SK-N-SH (cell line): Measurements from ENCODE around the gene MPEG1. TPM values are rescaled to one million over a fixed set of nuclear protein-coding genes. Genes with fewer than 3 reads are reported as not detected.

Source experiments
- CTCF ChIA-PET: fragments of 300-600, 350-600 bp; formaldehyde crosslinking; extraction: SDS; loops from one replicate; lab custom pipeline; 2021; lab: Yijun Ruan, JAX
- POLR2A ChIA-PET: fragments of 350-600 bp; sonication (Branson Sonifier 250); formaldehyde crosslinking; extraction: SDS; loops from one replicate; lab custom pipeline; 2020; ENCODE audit warnings: antibody characterized with exemption, inconsistent platforms; lab: Yijun Ruan, JAX
- DNase-seq: peaks from one replicate; pipeline ENCODE4 v3.0.0; 2012
- H2AFZ ChIP-seq: fragments of 200-600 bp; sonication (generic); 2 replicates; pipeline ENCODE4 v1.8.1; 2016; ENCODE audit warnings: antibody characterized with exemption, mild to moderate bottlenecking, low read depth
- H3F3A ChIP-seq: fragments of 200-600 bp; sonication (generic); replicated peaks from 2 replicates; pipeline ENCODE3; 2016; ENCODE audit warnings: antibody characterized with exemption, mild to moderate bottlenecking; ENCODE audit not compliant: insufficient read depth
- H3K27ac ChIP-seq, 2 experiments: fragments of 200-500 bp in 1 of 2; fragments of 200-600 bp in 1 of 2; sonication (Bioruptor generic) in 1 of 2; sonication (generic), shearing (Covaris generic) in 1 of 2; 2 replicates each; pipeline versions ENCODE4 v1.5.1 to v1.6.1; 2014 to 2016; ENCODE audit warnings: low read depth in 2 of 2, inconsistent platforms in 1 of 2, low read length in 1 of 2, mild to moderate bottlenecking in 1 of 2, mixed read lengths in 1 of 2
- H3K27me3 ChIP-seq: fragments of 200-600 bp; sonication (generic), shearing (Covaris generic); 2 replicates; pipeline ENCODE4 v1.6.1; 2016; ENCODE audit warnings: mixed run types; ENCODE audit not compliant: insufficient read depth
- H3K36me3 ChIP-seq, 2 experiments: fragments of 200-500 bp in 1 of 2; fragments of 200-600 bp in 1 of 2; sonication (Bioruptor generic) in 1 of 2; sonication (generic) in 1 of 2; replicated peaks in 1 of 2; 2 replicates each; pipeline versions ENCODE3 to v1.5.1; 2014 to 2016; ENCODE audit warnings: low read length in 1 of 2, mild to moderate bottlenecking in 1 of 2; ENCODE audit not compliant: insufficient read depth in 2 of 2, control insufficient read depth in 1 of 2
- H3K4me1 ChIP-seq, 2 experiments: fragments of 200-500 bp in 1 of 2; fragments of 200-600 bp in 1 of 2; sonication (Bioruptor generic) in 1 of 2; sonication (generic), shearing (Covaris generic) in 1 of 2; 2 replicates each; pipeline versions ENCODE4 v1.5.1 to v1.6.1; 2014 to 2016; ENCODE audit warnings: low read depth in 1 of 2, low read length in 1 of 2, mixed run types in 1 of 2; ENCODE audit not compliant: insufficient read depth in 2 of 2, control insufficient read depth in 1 of 2
- H3K4me2 ChIP-seq: fragments of 200-600 bp; sonication (generic), shearing (Covaris generic); 2 replicates; pipeline ENCODE4 v1.6.1; 2017; ENCODE audit warnings: mixed run types
- H3K4me3 ChIP-seq, 2 experiments: fragments of 200-500 bp in 1 of 2; fragments of 200-600 bp in 1 of 2; sonication (Bioruptor generic) in 1 of 2; sonication (generic), shearing (Covaris generic) in 1 of 2; 2 replicates each; pipeline versions ENCODE4 v1.5.1 to v1.8.1; 2014 to 2016; ENCODE audit warnings: low read depth in 2 of 2, inconsistent platforms in 1 of 2, low read length in 1 of 2, mild to moderate bottlenecking in 1 of 2, mixed read lengths in 1 of 2, moderate library complexity in 1 of 2
- H3K79me2 ChIP-seq: fragments of 200-600 bp; sonication (generic); 2 replicates; pipeline ENCODE4 v1.8.1; 2017; ENCODE audit warnings: mild to moderate bottlenecking; ENCODE audit not compliant: insufficient read depth
- H3K9ac ChIP-seq: fragments of 200-600 bp; sonication (generic); 2 replicates; pipeline ENCODE4 v1.6.1; 2017; ENCODE audit warnings: mixed run types
- H3K9me2 ChIP-seq: fragments of 200-600 bp; sonication (generic); 2 replicates; pipeline ENCODE4 v1.6.1; 2017; ENCODE audit warnings: mixed run types
- H3K9me3 ChIP-seq: fragments of 200-600 bp; sonication (generic); 2 replicates; pipeline ENCODE4 v1.6.1; 2017; ENCODE audit warnings: mixed run types, mild to moderate bottlenecking, moderate library complexity
- H4K20me1 ChIP-seq: fragments of 200-600 bp; sonication (generic); 2 replicates; pipeline ENCODE4 v1.6.1; 2017; ENCODE audit warnings: mild to moderate bottlenecking, mixed run types; ENCODE audit not compliant: insufficient read depth
- FOSL2 ChIP-seq: IDR thresholded peaks from 2 replicates; pipeline ENCODE4 v1.4.0; 2012; ENCODE audit warnings: low read depth, mild to moderate bottlenecking, moderate library complexity, borderline replicate concordance
- FOXJ3 ChIP-seq: sonication (generic); formaldehyde crosslinking; IDR thresholded peaks from 2 replicates; pipeline ENCODE4 v1.5.1; 2020; ENCODE audit warnings: mild to moderate bottlenecking, missing genetic modification reagents
- GABPA ChIP-seq: IDR thresholded peaks from 2 replicates; pipeline ENCODE4 v1.4.0; 2012; ENCODE audit warnings: low read depth, mild to moderate bottlenecking
- GATA2 ChIP-seq: sonication (generic); formaldehyde crosslinking; IDR thresholded peaks from 2 replicates; pipeline ENCODE4 v1.5.0; 2020; ENCODE audit warnings: mild to moderate bottlenecking, missing genetic modification reagents
- MAX ChIP-seq: IDR thresholded peaks from 2 replicates; pipeline ENCODE4 v1.4.0; 2012; ENCODE audit warnings: low read depth
- MEF2A ChIP-seq: IDR thresholded peaks from 2 replicates; pipeline ENCODE4 v1.4.0; 2012; ENCODE audit warnings: low read depth, borderline replicate concordance
- NFIC ChIP-seq: IDR thresholded peaks from 2 replicates; pipeline ENCODE4 v1.4.0; 2012; ENCODE audit warnings: borderline replicate concordance
- NRF1 ChIP-seq: IDR thresholded peaks from 2 replicates; pipeline ENCODE4 v1.6.1; 2012; ENCODE audit warnings: low read depth, mild to moderate bottlenecking, low read length
- PBX3 ChIP-seq: IDR thresholded peaks from 2 replicates; pipeline ENCODE4; 2012
- POLR2AphosphoS5 ChIP-seq: IDR thresholded peaks from 2 replicates; pipeline ENCODE4 v1.6.1; 2012; ENCODE audit warnings: low read depth, low read length
- RAD21 ChIP-seq: IDR thresholded peaks from 2 replicates; pipeline ENCODE4 v1.6.1; 2012; ENCODE audit warnings: mild to moderate bottlenecking, low read length
- RFX5 ChIP-seq: IDR thresholded peaks from 2 replicates; pipeline ENCODE4 v1.6.1; 2012; ENCODE audit warnings: mild to moderate bottlenecking, improper control_type of control experiment, low read length
- SIN3A ChIP-seq: IDR thresholded peaks from 2 replicates; pipeline ENCODE4 v1.6.1; 2012; ENCODE audit warnings: low read depth, mild to moderate bottlenecking, low read length, moderate library complexity, borderline replicate concordance
- SMC3 ChIP-seq: IDR thresholded peaks from 2 replicates; pipeline ENCODE4 v1.6.1; 2012; ENCODE audit warnings: low read depth, low read length, improper control_type of control experiment
- TAF1 ChIP-seq: IDR thresholded peaks from 2 replicates; pipeline ENCODE4 v1.6.1; 2012; ENCODE audit warnings: low read depth, mild to moderate bottlenecking, low read length, moderate library complexity, borderline replicate concordance
- TEAD4 ChIP-seq: IDR thresholded peaks from 2 replicates; pipeline ENCODE4 v1.4.0; 2012; ENCODE audit warnings: mild to moderate bottlenecking, borderline replicate concordance; ENCODE audit not compliant: insufficient read depth
- USF1 ChIP-seq: IDR thresholded peaks from 2 replicates; pipeline ENCODE4 v1.4.0; 2012; ENCODE audit warnings: low read depth, borderline replicate concordance
- USF2 ChIP-seq: fragments of 150-350 bp; IDR thresholded peaks from 2 replicates; pipeline ENCODE4 v1.6.1; 2017; ENCODE audit warnings: antibody characterized with exemption, low read length, low read depth, borderline replicate concordance
- YY1 ChIP-seq: IDR thresholded peaks from 2 replicates; pipeline ENCODE4 v1.4.0; 2012; ENCODE audit warnings: low read depth, mild to moderate bottlenecking
- ZBTB33 ChIP-seq: IDR thresholded peaks from 2 replicates; pipeline ENCODE4 v1.4.0; 2012; ENCODE audit warnings: low read depth, borderline replicate concordance
- WGBS: methylation state at CpG from one replicate; pipeline ENCODE4 v1.1.6; 2017; ENCODE audit warnings: low lambda C conversion rate; 5-methylcytosine and 5-hydroxymethylcytosine counted together
- polyA plus RNA-seq, 3 experiments: library from polyadenylated mRNA; depleted of rRNA; stranded (reverse); fragments of >200 nt; gene quantifications; 2 replicates each; pipeline ENCODE4 v1.2.3, GENCODE V29; 2012

The MPEG1 gene
- polyA plus RNA-seq, 1 of the 3 experiments (the other 2 are of a cell fraction), result not detected

GRCh38 chr11:59243633-59244032, 30.9 kb upstream of the MPEG1 start (continued):
- TF ChIP-seq ZBTB33 (no peak), SMC3 (no peak), SIN3A (no peak), RAD21 (no peak), PBX3 (no peak)

- ChIA-PET CTCF (no interaction called here), POLR2A (no interaction called here)
- DNase-seq, result no peak
Measured at GRCh38 chr11:59240322-59240721, 27.6 kb upstream of the MPEG1 start.

GRCh38 chr11:59226396-59226795, 13.7 kb upstream of the MPEG1 start:
- TF ChIP-seq NFIC (no peak), ZBTB33 (no peak), GABPA (no peak), NRF1 (no peak), USF1 (no peak), TAF1 (no peak), SIN3A (no peak), MEF2A (no peak), USF2 (no peak), GATA2 (CRISPR knock-in tag) (no peak), FOSL2 (no peak), TEAD4 (no peak)
- WGBS, result 0% methylated on average over 2 of the region's 2 CpGs
- no peak overlapping the region for H3K27ac ChIP-seq
- H3K79me2 ChIP-seq, result no peaks in the 10 kb centered on the region
- H3K27me3 ChIP-seq, result no peaks in the 10 kb centered on the region
- H4K20me1 ChIP-seq, result no peaks in the 10 kb centered on the region
- no peak for DNase-seq
- no peak overlapping the region for H3K4me3 ChIP-seq
- no peaks in the 10 kb centered on the region for H3K36me3 ChIP-seq
- no peak overlapping the region for H3K9ac ChIP-seq
- H2AFZ ChIP-seq, result no peak overlapping the region
- H3K9me2 ChIP-seq, result no peaks in the 10 kb centered on the region
- no peaks in the 10 kb centered on the region for H3F3A ChIP-seq
- no peak overlapping the region for H3K4me2 ChIP-seq
- no peaks in the 10 kb centered on the region for H3K4me1 ChIP-seq
- no peaks in the 10 kb centered on the region for H3K9me3 ChIP-seq
- ChIA-PET POLR2A (no interaction called here), CTCF (no interaction called here)

More at GRCh38 chr11:59240322-59240721, 27.6 kb upstream of the MPEG1 start:
- Histone ChIP-seq H3K9ac (no peak overlapping the region), H3K4me2 (no peak overlapping the region), H3F3A (no peaks in the 10 kb centered on the region), H3K79me2 (no peaks in the 10 kb centered on the region), H3K27me3 (peaks cover 2% of the 10 kb centered on the region; the same call in 1 of the 2 replicates), H3K9me2 (no peaks in the 10 kb centered on the region), H3K9me3 (peaks cover 4% of the 10 kb centered on the region; the same call in 1 of the 2 replicates), H3K4me1 (no peaks in the 10 kb centered on the region), H3K27ac (no peak overlapping the region), H2AFZ (no peak overlapping the region), H3K36me3 (no peaks in the 10 kb centered on the region), H3K4me3 (no peak overlapping the region), H4K20me1 (no peaks in the 10 kb centered on the region)
- TF ChIP-seq RFX5 (no peak), FOSL2 (no peak), GABPA (no peak), YY1 (no peak), MAX (no peak), GATA2 (CRISPR knock-in tag) (no peak), FOXJ3 (CRISPR knock-in tag) (no peak), POLR2AphosphoS5 (no peak), TAF1 (no peak)
